WTC11 (cell line): ENCODE data around the gene GIPR. TPM values are rescaled to one million over a fixed set of nuclear protein-coding genes. Genes with fewer than 3 reads are reported as not detected.

ENCODE experiments used
- ATAC-seq: fragments of 200-7000 bp; cut with Tn5 transposase; 2 replicates; pipeline ENCODE4 v1.10.0; 2021; ENCODE audit warnings: mild to moderate bottlenecking, moderate library complexity
- CTCF ChIA-PET: fragments of 300-600 bp; sonication (Branson Sonifier 250); formaldehyde crosslinking; loops from one replicate; lab custom pipeline; 2021; ENCODE audit warnings: antibody characterized with exemption; lab: Charles Lee
- POLR2A ChIA-PET: fragments of 350-600 bp; sonication (Branson Sonifier 250); formaldehyde crosslinking; loops from one replicate; lab custom pipeline; 2021; ENCODE audit warnings: antibody characterized with exemption; lab: Charles Lee
- DNase-seq: peaks from one replicate; pipeline ENCODE4 v3.0.0; 2021; ENCODE audit warnings: low spot score
- H3K27ac Mint-ChIP-seq: 2 replicates; pipeline ENCODE4 v1.8.0; 2021; ENCODE audit warnings: mixed read lengths
- H3K27me3 Mint-ChIP-seq: 2 replicates; pipeline ENCODE4 v1.8.0; 2021; ENCODE audit warnings: low read depth, mild to moderate bottlenecking, moderate library complexity, mixed read lengths
- H3K36me3 Mint-ChIP-seq: 2 replicates; pipeline ENCODE4 v1.8.0; 2021; ENCODE audit warnings: mixed read lengths
- H3K4me1 Mint-ChIP-seq: 2 replicates; pipeline ENCODE4 v1.8.0; 2022; ENCODE audit warnings: mixed read lengths
- H3K4me3 Mint-ChIP-seq: 2 replicates; pipeline ENCODE4 v1.8.0; 2021; ENCODE audit warnings: mild to moderate bottlenecking, moderate library complexity, mixed read lengths
- H3K9me3 Mint-ChIP-seq: 2 replicates; pipeline ENCODE4 v1.8.0; 2021; ENCODE audit warnings: mixed read lengths
- CTCF ChIP-seq: fragments of 200-600 bp; IDR thresholded peaks from 2 replicates; pipeline ENCODE4 v1.8.0; 2022; ENCODE audit warnings: antibody characterized with exemption
- FOXP1 ChIP-seq: sonication (generic); formaldehyde crosslinking; IDR thresholded peaks from 2 replicates; pipeline ENCODE4 v1.8.0; 2022; ENCODE audit warnings: missing genetic modification reagents, mild to moderate bottlenecking, moderate library complexity, borderline replicate concordance
- FOXP4 ChIP-seq: sonication (generic); formaldehyde crosslinking; IDR thresholded peaks from 2 replicates; pipeline ENCODE4 v1.8.0; 2022; ENCODE audit warnings: mild to moderate bottlenecking, missing genetic modification reagents
- GTF2I ChIP-seq: fragments of 250-450 bp; sonication (Bioruptor Pico); conservative IDR thresholded peaks from 2 replicates; pipeline ENCODE4 v1.4.0; 2021; ENCODE audit warnings: mild to moderate bottlenecking
- IRF2 ChIP-seq: sonication (generic); formaldehyde crosslinking; IDR thresholded peaks from 2 replicates; pipeline ENCODE4 v1.8.0; 2022; ENCODE audit warnings: low read depth, missing genetic modification reagents, borderline replicate concordance
- MAX ChIP-seq: sonication (generic); formaldehyde crosslinking; IDR thresholded peaks from 2 replicates; pipeline ENCODE4 v1.8.0; 2022; ENCODE audit warnings: mild to moderate bottlenecking, missing genetic modification reagents
- MYBL2 ChIP-seq: sonication (generic); formaldehyde crosslinking; IDR thresholded peaks from 2 replicates; pipeline ENCODE4 v1.8.1; 2023; ENCODE audit warnings: mild to moderate bottlenecking, moderate library complexity, missing genetic modification reagents
- NFE2L1 ChIP-seq: sonication (generic); formaldehyde crosslinking; IDR thresholded peaks from 2 replicates; pipeline ENCODE4 v1.8.1; 2023; ENCODE audit warnings: missing genetic modification reagents
- STAT6 ChIP-seq: sonication (generic); formaldehyde crosslinking; conservative IDR thresholded peaks from 2 replicates; pipeline ENCODE4 v1.8.1; 2023; ENCODE audit warnings: mild to moderate bottlenecking, low read depth, missing genetic modification reagents, moderate library complexity
- TP53 ChIP-seq: sonication (generic); formaldehyde crosslinking; IDR thresholded peaks from 2 replicates; pipeline ENCODE4 v1.8.1; 2023; ENCODE audit warnings: mild to moderate bottlenecking, missing genetic modification reagents
- USF2 ChIP-seq: sonication (generic); formaldehyde crosslinking; IDR thresholded peaks from 2 replicates; pipeline ENCODE4 v1.8.1; 2023; ENCODE audit warnings: mild to moderate bottlenecking, missing genetic modification reagents, moderate library complexity
- total RNA-seq: library from RNA; stranded (reverse); gene quantifications from 3 replicates; pipeline ENCODE4 v1.2.3, GENCODE V29; 2021
- TF ChIP-seq, protein P1 (sequence below): sonication (generic); formaldehyde crosslinking; IDR thresholded peaks from 2 replicates; pipeline ENCODE4 v1.8.1; 2023; ENCODE audit warnings: mild to moderate bottlenecking, missing genetic modification reagents
- TF ChIP-seq, protein P2 (sequence below): sonication (generic); formaldehyde crosslinking; IDR thresholded peaks from 2 replicates; pipeline ENCODE4 v1.8.1; 2023; ENCODE audit warnings: mild to moderate bottlenecking, moderate library complexity, missing genetic modification reagents

GIPR gene
- total RNA-seq, 1 experiment from 2014 or later, result 1.8 TPM

- TF ChIP-seq STAT6 (CRISPR knock-in tag), result no peak
- no peak for TF ChIP-seq CTCF
- TF ChIP-seq MAX (CRISPR knock-in tag), result peak; percentile 4; the same call in 1 of the 2 replicates
- TF ChIP-seq, protein P1, sequence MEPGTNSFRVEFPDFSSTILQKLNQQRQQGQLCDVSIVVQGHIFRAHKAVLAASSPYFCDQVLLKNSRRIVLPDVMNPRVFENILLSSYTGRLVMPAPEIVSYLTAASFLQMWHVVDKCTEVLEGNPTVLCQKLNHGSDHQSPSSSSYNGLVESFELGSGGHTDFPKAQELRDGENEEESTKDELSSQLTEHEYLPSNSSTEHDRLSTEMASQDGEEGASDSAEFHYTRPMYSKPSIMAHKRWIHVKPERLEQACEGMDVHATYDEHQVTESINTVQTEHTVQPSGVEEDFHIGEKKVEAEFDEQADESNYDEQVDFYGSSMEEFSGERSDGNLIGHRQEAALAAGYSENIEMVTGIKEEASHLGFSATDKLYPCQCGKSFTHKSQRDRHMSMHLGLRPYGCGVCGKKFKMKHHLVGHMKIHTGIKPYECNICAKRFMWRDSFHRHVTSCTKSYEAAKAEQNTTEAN (CRISPR knock-in tag), result no peak
- TF ChIP-seq TP53 (CRISPR knock-in tag), result no peak
- TF ChIP-seq FOXP4 (CRISPR knock-in tag), result no peak
- no peak for TF ChIP-seq GTF2I (CRISPR knock-in tag)
- TF ChIP-seq IRF2, result no peak
- 0 out of 2 replicates have a peak, but pooled peaks have one; percentile 15 for TF ChIP-seq MYBL2 (CRISPR knock-in tag)
- no peak for TF ChIP-seq FOXP1
- TF ChIP-seq, protein P2, sequence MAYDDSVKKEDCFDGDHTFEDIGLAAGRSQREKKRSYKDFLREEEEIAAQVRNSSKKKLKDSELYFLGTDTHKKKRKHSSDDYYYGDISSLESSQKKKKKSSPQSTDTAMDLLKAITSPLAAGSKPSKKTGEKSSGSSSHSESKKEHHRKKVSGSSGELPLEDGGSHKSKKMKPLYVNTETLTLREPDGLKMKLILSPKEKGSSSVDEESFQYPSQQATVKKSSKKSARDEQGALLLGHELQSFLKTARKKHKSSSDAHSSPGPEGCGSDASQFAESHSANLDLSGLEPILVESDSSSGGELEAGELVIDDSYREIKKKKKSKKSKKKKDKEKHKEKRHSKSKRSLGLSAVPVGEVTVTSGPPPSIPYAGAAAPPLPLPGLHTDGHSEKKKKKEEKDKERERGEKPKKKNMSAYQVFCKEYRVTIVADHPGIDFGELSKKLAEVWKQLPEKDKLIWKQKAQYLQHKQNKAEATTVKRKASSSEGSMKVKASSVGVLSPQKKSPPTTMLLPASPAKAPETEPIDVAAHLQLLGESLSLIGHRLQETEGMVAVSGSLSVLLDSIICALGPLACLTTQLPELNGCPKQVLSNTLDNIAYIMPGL, result no peak
- TF ChIP-seq USF2 (CRISPR knock-in tag), result no peak
- 0 out of 2 replicates have a peak, but pooled peaks have one; percentile 21 for TF ChIP-seq NFE2L1 (CRISPR knock-in tag)
- Mint-ChIP-seq H3K4me1 (peaks cover 45% of the 10 kb centered on the region), H3K27me3 (peaks cover 17% of the 10 kb centered on the region), H3K9me3 (no peaks in the 10 kb centered on the region), H3K27ac (peak overlapping the region; percentile 99), H3K36me3 (no peaks in the 10 kb centered on the region), H3K4me3 (peak overlapping the region; percentile 85)
- POLR2A ChIA-PET, result interaction anchor here (0.5 to 2.1 kb wide), 13 partner anchors 15 to 155 kb away, joined by 3 to 13 read pairs (median 4); partner anchors contain the start of genes GIPR and QPCTL
- ATAC-seq (peak; percentile 58), DNase-seq (peak; percentile 96)
- CTCF ChIA-PET, result interaction anchor here (0.5 to 5.4 kb wide), 54 partner anchors 10 to 250 kb away, joined by 3 to 127 read pairs (median 6); partner anchors contain the start of genes FBXO46, FOSB, GIPR and GPR4
These were observed 26.5 kb upstream of the GIPR start for GRCh38 chr19:45641274-45642105.
